DMS114 treated with DMSO at 0.1 percent for 48 hours (cell line): ENCODE measurements around the gene NOS3.
"Not testable (repeated sequence)": the region's sequence is repeated elsewhere in the genome, so short reads cannot be mapped to it uniquely, and the experiment has no call there.

ENCODE experiments used
- DNase-seq: peaks from one replicate; lab custom pipeline; 2025; ENCODE audit not compliant: unreplicated experiment; lab: John Stamatoyannopoulos, UW

NOS3 gene

DNA sequence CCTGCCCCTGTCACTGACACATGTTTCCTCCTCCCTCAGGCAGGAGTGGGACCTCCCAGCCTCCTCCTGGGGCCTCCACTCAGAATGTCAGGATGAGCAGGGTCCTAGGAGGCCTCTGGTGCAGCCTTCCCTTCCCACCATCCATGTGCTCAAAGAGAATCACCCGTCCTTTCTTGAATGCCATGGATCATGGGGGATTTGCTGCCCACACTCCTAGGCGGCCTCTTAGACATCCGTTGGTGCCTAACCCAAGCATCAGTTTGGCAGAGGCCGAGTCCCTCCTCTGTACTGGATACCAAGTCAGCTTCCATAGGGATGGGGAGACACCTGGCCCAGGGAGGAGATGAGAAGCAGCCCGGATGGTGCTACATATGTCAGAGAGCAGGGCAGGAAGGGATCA lies 7.0 kb downstream of the NOS3 start:
- DNase-seq: no peak

DNA sequence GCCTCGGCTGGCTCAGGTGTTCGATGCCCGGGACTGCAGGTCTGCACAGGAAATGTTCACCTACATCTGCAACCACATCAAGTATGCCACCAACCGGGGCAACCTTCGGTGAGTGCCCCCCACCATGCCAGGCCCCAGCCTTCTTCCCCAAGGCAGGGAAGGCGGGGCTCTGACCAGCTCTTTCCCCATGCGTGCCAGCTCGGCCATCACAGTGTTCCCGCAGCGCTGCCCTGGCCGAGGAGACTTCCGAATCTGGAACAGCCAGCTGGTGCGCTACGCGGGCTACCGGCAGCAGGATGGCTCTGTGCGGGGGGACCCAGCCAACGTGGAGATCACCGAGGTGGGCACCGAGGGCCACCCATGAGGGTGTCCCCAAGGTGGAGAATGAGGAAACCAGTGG lies 7.5 kb downstream of the NOS3 start:
- no peak for DNase-seq

DNA sequence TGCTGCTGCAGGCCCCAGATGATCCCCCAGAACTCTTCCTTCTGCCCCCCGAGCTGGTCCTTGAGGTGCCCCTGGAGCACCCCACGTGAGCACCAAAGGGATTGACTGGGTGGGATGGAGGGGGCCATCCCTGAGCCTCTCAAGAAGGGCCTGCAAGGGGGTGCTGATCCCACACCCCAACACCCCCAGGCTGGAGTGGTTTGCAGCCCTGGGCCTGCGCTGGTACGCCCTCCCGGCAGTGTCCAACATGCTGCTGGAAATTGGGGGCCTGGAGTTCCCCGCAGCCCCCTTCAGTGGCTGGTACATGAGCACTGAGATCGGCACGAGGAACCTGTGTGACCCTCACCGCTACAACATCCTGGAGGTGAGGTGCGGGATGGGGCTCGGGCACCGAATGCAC lies 8.2 kb downstream of the NOS3 start:
- DNase-seq: no peak

DNA sequence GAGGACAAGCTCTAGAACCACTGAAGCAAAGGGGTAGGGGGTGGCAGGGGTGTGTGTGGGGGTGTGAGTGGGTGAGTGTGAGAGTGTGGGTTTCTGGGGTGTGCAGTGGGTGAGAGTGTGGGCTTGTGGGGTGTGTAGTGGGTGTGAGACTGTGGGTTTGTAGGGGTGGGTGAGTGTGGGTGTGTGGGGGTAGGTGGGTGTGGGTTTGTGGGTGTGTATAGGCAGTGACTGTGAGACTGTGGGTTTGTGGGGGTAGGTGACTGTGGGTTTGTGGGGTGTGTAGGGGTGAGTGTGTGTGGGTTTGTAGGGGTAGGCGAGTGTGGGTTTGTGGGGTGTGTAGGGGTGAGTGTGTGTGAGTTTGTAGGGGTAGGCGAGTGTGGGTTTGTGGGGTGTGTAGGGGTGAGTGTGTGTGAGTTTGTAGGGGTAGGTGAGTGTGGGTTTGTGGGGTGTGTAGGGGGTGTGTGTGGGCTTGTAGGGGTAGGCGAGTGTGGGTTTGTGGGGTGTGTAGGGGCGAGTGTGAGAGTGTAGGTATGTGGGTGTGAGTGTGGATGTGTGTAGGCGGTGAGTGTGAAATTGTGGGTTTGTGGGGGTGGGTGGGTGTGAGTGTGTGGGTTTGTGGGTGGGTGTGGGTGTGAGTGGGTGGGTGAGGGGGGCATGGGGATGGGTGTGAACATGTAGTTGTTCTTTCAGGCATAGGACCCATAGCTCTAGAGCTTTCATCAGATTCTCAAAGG lies 8.8 kb downstream of the NOS3 start:
- no peak for DNase-seq

DNA sequence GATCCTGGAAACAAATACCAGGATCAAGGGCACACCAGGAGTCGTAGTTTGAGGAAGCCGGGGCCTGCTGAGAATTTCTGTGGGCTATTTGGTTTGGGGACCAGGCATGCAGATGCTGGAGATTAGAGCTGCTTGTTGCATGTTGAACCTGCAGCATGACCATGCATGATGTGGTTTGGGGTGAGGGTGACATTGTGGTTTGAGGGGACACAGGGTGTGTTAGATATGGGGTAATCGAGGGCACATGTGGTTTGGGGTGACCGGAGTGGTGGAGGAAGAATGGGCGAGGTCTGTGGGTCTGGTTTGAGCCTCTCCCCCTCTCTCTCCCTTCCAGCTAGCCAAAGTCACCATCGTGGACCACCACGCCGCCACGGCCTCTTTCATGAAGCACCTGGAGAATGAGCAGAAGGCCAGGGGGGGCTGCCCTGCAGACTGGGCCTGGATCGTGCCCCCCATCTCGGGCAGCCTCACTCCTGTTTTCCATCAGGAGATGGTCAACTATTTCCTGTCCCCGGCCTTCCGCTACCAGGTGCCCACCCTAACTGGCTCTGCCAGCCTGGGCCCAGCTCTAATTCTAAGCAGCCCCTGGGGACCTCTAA lies 10.2 kb downstream of the NOS3 start:
- no peak for DNase-seq

DNA sequence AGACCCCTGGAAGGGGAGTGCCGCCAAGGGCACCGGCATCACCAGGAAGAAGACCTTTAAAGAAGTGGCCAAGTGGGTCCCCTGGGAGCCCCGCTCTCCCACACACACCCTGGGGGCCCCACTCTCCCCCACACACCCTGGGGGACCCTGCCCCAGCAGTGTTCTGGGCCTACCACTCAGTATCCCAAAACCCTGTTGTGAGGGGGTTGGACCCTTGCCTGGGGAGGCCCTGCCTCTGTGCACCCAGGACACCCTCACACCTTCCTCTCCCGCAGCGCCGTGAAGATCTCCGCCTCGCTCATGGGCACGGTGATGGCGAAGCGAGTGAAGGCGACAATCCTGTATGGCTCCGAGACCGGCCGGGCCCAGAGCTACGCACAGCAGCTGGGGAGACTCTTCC lies 10.7 kb downstream of the NOS3 start:
- no peak for DNase-seq

DNA sequence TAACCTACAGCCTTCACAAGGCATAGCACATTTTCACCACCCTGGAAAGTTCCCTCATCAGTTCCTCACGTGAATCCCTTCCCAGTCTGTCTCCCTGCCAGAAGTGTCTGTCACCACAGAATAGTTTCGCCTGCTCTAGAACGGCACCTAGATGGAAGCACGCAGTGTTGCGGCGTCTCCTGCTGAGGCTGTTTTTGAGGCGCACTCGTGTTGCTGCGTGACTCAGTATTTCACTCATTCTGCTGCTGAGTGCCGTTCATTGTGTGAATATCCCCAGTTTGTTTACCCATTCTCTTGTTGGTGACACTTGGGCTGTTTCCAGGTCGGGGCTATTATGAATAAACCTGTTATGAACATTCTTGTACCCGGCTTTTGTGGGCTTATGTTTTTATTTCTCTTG lies 12.8 kb downstream of the NOS3 start:
- no peak for DNase-seq

DNA sequence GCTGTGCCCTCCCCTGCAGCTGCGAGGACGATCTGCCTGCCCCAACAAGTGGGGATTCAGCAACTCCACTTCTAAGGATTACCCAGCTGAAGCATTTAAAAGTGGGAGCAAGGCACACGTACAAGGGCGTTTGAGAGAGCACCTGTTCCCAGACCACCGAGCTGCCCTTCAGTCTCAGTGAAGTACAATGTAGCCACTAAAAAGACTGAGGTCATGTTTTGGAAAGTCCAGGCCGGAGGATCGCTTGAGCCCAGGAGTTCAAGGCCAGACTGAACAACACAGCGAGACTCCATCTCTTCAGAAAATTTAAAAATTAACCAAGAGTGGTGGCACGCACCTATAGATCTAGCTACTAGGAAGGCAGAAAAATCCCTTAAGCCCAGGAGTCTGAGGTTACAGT lies 14.7 kb downstream of the NOS3 start:
- no peak for DNase-seq

DNA sequence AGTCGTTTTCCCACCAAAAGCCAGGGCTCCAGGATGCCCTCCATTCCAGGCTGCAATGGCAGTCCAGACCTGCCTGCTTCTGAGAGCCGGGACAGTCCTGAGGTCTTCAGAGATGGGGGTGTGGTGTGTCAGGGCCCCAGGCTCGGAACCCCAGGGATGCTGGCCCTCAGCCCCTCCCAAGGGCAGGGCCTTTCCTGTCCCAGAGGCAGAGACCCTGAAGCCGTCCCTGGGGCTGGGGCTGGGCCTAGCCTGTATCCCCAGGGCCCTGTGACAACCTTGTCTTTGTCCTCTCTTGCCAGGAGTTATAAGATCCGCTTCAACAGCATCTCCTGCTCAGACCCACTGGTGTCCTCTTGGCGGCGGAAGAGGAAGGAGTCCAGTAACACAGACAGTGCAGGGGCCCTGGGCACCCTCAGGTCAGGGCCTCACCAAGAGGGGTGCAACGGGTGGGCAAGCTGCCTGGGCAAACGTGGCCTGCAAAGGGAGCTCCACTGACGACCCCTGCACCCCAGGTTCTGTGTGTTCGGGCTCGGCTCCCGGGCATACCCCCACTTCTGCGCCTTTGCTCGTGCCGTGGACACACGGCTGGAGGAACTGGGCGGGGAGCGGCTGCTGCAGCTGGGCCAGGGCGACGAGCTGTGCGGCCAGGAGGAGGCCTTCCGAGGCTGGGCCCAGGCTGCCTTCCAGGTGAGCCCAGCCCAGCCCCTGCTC lies 15.9 kb downstream of the NOS3 start:
- DNase-seq: no peak

DNA sequence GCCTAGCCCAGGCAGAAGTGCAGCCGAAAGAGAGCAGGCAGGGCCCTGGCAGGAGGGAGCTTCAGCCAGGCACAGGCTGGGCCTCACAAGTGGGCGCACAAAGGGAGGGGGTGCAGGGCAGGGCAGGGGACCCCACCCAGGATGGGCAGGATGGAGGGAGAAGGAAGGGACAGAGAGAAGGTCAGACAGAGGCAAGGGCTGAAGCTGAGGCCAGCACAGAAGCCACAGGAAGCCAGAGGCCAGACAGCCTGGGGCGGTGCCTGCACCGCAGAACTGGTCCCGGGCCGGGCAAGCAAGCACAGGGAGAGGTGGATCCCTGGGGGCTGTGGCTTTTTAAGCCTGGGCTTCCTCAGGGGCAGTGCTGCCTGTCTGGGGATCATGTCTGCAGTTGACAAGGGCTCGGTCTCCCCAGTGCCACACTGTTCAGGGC lies 16.7 kb downstream of the NOS3 start:
- DNase-seq: no peak

DNA sequence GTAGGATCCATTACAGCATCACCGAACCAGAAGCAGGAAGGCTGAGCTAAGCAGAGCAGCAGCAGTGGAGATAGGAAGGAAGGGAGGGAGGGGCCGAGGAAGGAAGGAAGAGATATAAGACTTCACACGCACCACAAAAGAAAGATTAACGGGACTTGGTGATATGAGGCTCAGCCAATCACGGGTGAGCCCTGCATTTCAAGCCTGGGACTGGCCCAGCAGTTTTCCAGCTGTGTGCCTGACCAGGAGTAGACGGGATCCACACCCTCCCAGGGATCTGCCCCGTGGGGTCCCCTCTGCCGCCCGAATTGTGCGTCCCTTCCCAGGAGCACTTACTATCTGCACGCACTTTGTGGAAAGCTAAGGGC lies 17.3 kb downstream of the NOS3 start:
- DNase-seq: no peak

DNA sequence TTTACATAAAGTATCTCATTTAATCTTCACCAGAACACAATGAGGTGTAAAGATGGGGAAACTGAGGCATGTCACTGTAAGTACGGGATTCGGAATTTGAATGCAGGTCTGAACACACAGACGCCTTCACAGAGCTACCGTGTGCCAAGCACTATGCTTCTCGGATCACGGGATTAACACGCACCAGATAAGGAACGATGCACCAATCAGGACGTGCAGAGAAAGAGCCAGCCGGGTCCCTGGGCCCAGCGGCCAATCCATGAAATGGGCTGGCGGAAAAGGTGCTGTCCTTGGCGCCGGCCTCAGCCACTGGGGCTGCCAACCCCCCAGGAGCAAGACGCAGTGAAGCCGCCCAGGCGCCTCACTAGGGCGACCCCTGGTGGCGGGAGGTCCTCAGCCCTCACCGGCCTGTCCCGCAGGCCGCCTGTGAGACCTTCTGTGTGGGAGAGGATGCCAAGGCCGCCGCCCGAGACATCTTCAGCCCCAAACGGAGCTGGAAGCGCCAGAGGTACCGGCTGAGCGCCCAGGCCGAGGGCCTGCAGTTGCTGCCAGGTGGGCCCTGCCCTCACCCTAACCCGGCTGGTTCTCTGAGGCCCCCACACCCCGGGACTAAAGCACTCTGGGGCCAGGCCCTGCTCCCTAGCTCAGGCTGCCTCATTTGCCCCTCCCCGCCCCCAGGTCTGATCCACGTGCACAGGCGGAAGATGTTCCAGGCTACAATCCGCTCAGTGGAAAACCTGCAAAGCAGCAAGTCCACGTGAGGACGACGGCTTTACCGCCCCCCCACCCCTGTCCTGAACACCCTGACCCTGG lies 17.9 kb downstream of the NOS3 start:
- no peak for DNase-seq

DNA sequence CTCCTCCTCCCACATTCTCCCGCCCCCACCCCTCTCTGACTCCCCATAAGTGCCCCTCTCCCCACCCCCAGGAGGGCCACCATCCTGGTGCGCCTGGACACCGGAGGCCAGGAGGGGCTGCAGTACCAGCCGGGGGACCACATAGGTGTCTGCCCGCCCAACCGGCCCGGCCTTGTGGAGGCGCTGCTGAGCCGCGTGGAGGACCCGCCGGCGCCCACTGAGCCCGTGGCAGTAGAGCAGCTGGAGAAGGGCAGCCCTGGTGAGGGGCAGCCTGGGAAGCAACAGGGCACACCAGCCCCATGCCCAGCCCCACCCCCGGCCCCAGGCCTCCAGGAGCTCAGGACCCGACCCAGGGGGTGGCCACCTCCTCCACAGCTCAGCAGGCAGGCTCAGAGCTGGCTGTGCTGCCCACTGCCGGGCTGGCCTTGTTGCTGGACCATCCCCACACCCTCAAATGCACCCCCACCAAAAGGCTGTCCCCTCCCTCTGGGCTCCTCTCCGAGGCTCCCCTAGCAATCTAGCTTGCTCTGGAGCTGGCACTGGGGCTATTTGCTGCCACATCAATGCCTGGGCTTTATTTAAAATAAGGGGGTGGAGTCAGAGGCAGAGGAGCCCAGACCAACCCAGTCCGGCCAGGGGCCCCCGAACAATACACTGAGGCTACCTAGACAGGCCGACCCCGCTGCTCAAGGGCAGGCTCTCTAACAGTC lies 18.7 kb downstream of the NOS3 start:
- DNase-seq: no peak

DNA sequence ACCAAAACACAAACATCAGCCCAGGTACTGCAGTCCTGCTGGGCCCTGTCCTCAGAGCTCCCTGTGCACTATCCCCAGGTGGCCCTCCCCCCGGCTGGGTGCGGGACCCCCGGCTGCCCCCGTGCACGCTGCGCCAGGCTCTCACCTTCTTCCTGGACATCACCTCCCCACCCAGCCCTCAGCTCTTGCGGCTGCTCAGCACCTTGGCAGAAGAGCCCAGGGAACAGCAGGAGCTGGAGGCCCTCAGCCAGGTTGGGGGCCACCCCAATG lies 19.2 kb downstream of the NOS3 start:
- DNase-seq: no peak

DNA sequence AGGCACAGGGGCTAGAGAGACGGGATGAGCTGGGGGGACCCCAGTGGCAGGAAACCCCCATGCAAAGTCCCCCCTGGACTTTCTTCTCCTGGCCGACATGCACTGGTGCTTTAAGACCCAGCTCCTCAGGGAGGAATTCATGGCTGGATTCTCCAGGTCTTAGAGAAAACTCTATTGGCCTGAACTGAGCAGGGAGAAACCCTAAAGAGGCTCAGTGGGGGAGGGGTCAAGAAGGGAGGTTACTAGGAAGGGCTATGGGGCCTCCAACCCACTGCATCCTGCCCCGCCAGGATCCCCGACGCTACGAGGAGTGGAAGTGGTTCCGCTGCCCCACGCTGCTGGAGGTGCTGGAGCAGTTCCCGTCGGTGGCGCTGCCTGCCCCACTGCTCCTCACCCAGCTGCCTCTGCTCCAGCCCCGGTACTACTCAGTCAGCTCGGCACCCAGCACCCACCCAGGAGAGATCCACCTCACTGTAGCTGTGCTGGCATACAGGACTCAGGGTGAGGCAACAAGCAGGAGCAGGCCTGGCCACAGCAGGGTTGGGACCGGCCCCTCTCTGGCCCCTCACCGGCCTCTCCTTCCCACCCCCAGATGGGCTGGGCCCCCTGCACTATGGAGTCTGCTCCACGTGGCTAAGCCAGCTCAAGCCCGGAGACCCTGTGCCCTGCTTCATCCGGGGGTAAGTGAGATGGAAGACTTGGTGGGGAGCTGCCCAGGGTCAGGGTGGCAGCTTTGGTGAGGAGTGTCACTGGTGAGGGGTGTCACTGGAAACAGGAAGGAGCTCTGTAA lies 19.7 kb downstream of the NOS3 start:
- DNase-seq: no peak

DNA sequence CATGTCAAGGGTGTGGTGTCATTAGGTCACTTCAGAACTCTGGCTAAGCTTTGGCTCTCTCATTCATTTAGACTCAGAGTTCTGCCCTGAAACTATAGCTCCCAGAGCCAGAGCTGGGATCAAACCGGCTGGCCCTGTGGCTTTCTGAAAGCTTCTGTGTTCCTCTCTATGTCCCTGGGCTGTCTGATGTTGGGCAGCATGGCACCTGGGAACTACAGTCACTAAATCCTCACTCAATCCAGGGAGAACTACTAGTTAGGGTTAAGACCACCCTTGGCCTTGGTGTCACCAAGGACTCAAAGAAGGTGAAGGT lies 20.2 kb downstream of the NOS3 start:
- no peak for DNase-seq

DNA sequence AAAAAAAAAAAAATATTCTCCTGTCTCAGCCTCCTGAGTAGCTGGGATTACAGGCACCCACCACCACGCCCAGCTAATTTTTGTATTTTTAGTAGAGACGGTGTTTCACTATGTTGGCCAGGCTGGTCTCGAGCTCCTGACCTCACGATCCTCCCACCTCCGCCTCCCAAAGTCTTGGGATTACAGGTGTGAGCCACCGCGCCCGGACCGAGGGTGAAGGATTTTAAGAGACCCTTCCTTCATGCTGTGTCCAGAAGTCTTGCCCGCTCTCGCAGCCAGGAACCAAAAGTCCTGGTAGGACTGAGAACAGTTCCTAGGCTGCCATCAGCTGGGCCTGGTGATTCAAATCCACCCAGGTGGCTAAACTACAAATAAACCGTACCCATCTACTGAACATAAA lies 20.8 kb downstream of the NOS3 start:
- DNase-seq: not testable (repeated sequence)

DNA sequence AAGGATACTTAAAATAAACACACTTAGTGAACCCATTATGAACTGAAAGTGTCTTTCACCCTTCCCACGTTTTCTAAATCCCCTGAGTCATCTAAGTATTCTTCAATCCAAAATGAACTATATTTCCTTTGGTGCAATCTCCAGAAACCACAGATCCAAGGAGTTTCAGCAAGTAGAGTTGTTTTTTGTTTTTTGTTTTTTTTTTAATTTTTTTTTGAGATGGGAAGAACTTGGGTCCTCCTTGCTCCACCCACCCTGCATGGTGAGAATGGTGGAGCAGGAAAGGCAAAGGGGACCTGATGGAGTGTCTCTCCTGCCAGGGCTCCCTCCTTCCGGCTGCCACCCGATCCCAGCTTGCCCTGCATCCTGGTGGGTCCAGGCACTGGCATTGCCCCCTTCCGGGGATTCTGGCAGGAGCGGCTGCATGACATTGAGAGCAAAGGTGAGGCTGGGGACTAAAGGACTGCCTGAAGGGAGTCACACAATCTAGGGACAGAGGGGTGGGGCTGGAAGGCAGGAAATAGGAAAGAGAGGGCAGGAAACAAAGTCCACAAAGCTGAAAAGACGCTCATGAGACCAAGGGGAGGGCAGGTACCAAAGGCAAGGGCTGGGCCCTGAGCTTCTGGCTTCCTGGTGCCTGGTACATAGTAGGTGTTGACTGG lies 21.3 kb downstream of the NOS3 start:
- DNase-seq: no peak

DNA sequence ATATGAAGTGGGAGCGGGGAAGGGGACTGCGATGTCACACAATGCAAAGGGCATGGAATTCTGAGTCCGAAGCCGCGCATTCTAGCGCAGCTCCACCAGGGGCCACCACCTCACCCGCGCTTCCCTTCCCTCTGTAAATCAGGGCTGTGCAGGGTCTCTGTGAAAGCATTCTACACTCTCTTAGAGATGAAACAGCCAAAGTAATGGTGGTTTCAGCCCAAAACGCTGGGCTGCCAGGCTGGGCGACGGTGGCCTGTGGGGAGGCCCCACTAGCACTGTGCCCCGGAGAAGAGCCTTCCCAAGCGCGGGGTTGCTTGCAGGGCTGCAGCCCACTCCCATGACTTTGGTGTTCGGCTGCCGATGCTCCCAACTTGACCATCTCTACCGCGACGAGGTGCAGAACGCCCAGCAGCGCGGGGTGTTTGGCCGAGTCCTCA lies 22.1 kb downstream of the NOS3 start:
- no peak for DNase-seq

DNA sequence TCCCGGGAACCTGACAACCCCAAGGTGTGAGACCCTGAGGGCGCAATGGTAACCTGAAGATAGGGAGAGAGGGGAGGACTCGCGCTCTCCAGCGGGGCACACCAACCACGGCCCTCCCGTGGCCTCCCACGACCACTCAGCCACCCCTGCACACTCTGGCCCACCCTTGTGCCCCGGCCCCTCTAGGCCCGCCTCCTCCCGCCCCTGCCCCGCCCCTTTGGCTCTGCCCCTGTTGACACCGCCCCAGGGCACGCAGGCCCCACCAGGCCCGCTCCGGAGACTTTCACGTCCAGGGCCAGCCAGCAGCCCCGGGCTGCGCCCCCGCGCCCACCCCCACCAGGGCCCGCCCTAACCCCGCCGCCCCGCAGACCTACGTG lies 22.5 kb downstream of the NOS3 start:
- no peak for DNase-seq
